Stimulated activated CD4-positive, alpha-beta T cell treated with anti-CD3 and anti-CD28 coated beads, Interleukin-12 subunit alpha, Interleukin-12 subunit beta, amount 100 ng/mL, for 24 hours (primary cell): ENCODE results near the gene PTPN14.
"Not testable (repeated sequence)": the region's sequence is repeated elsewhere in the genome, so short reads cannot be mapped to it uniquely, and the experiment has no call there.

ENCODE experiments used
- DNase-seq, 2 experiments: peaks; one replicate each; pipeline ENCODE4 v3.0.0-alpha.2; 2020; ENCODE audit warnings: low read depth in 2 of 2

The PTPN14 gene

GRCh38 chr1:214397497-214397896, 153.9 kb downstream of the PTPN14 start:
- DNase-seq: no peak

GRCh38 chr1:214396330-214396729, 155.1 kb downstream of the PTPN14 start:
- no peak for DNase-seq

GRCh38 chr1:214394569-214394968, 156.8 kb downstream of the PTPN14 start:
- DNase-seq: not testable (repeated sequence)

GRCh38 chr1:214393086-214393485, 158.3 kb downstream of the PTPN14 start:
- no peak for DNase-seq

GRCh38 chr1:214391873-214392645, 159.3 kb downstream of the PTPN14 start:
- DNase-seq: no peak

- no peak for DNase-seq
These were observed 161.7 kb downstream of the PTPN14 start for GRCh38 chr1:214389734-214390133.

- no peak for DNase-seq
These were observed 164.7 kb downstream of the PTPN14 start for GRCh38 chr1:214386747-214387146.

GRCh38 chr1:214386333-214386732, 165.1 kb downstream of the PTPN14 start:
- no peak for DNase-seq

GRCh38 chr1:214385428-214385827, 166.0 kb downstream of the PTPN14 start:
- no peak for DNase-seq

- no peak for DNase-seq
These were observed 166.9 kb downstream of the PTPN14 start for GRCh38 chr1:214384373-214385079.

- DNase-seq: no peak
These were observed 167.7 kb downstream of the PTPN14 start for GRCh38 chr1:214383381-214384372.

- DNase-seq: no peak
These were observed 170.3 kb downstream of the PTPN14 start for GRCh38 chr1:214380986-214381695.

GRCh38 chr1:214380396-214380795, 171.0 kb downstream of the PTPN14 start:
- DNase-seq: no peak

- no peak for DNase-seq
These were observed 172.0 kb downstream of the PTPN14 start for GRCh38 chr1:214379236-214379970.

GRCh38 chr1:214378492-214378891, 172.9 kb downstream of the PTPN14 start:
- DNase-seq: no peak

- DNase-seq: no peak
These were observed 173.5 kb downstream of the PTPN14 start for GRCh38 chr1:214377886-214378285.

GRCh38 chr1:214377485-214377884, 173.9 kb downstream of the PTPN14 start:
- no peak for DNase-seq

GRCh38 chr1:214372092-214372491, 179.3 kb downstream of the PTPN14 start:
- no peak for DNase-seq

- DNase-seq: no peak
These were observed 180.8 kb downstream of the PTPN14 start for GRCh38 chr1:214370615-214371014.

GRCh38 chr1:214369364-214369763, 182.0 kb downstream of the PTPN14 start:
- no peak for DNase-seq

- DNase-seq: no peak
These were observed 183.6 kb downstream of the PTPN14 start for GRCh38 chr1:214367841-214368240.
